GM21619 (cell line): ENCODE results near the gene TSHZ3.

Source experiments
- ATAC-seq: cut with Tn5 transposase; IDR thresholded peaks from one replicate; pipeline ENCODE4 v1.9.1; 2021; ENCODE audit not compliant: unreplicated experiment

TSHZ3 gene

GRCh38 chr19:31349160-31349881 lies at the start of gene TSHZ3:
Gene TSHZ3 (minus strand): TSS chr19:31349436. CDS start chr19:31349219, 217 bp downstream.
- ATAC-seq, result no peak

GRCh38 chr19:31397308-31397707 lies 48.1 kb upstream of the TSHZ3 start:
- no peak for ATAC-seq

GRCh38 chr19:31392464-31392863 lies 43.2 kb upstream of the TSHZ3 start:
- ATAC-seq, result no peak

DNA sequence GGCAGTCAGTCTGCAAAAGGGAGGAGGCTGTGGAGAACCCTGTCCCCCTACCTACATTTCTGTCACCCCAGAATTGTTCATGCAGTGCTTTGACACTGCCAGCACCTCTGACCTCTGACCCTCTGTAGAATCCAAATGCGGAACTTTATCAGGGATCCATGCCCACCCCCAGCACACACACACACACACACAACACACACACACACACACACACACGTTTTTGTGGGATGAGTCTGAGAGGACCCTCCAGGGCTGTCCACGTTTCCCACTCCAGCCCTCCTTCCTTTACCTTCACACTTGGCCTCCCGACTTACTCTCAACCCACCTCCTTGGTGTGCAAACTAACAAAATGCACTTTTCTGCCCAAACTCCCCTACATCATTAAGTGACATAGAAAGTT lies 42.3 kb upstream of the TSHZ3 start:
- no peak for ATAC-seq

GRCh38 chr19:31390711-31391110 lies 41.5 kb upstream of the TSHZ3 start:
- no peak for ATAC-seq

DNA sequence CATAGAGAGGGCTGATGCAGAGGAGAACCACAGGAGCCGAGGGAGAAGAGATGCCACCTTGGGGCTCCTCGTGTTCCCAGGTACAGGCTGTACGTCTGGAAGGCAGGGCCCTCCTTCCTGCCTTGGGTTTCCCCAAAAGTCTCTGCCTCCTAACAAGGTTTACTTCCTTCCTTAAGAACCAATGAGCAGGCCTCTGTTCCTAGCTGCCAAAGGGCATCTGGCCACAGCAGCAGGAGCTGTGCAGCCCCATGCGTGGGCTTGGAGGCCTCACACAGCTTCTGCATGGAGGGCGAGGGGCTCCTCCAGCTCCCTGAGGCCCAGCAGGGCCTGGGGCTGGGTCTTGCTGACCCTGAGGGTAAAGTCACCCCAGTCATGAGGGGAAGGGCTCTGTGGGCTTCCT lies 40.6 kb upstream of the TSHZ3 start:
- no peak for ATAC-seq

GRCh38 chr19:31387717-31388301 lies 38.6 kb upstream of the TSHZ3 start:
- ATAC-seq, result no peak

DNA sequence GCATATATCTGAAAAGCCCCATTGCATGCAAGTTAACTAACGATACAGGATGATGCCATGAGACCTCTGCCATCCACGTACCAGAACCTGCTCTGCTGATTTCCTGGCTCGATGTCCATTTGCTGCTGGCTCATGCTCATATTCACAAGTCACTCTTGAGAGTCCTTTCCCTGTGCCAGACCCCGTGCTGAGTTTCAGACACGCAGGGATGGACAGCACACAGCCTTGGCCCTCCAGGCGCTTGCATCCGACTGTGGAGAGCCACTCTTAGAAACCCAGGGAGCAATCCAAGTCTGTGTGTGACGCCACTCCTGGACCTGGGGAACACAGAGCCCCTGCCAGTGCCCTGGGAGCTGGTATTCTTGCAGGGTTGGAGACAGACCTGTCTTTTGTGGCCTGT lies 37.6 kb upstream of the TSHZ3 start:
- no peak for ATAC-seq

DNA sequence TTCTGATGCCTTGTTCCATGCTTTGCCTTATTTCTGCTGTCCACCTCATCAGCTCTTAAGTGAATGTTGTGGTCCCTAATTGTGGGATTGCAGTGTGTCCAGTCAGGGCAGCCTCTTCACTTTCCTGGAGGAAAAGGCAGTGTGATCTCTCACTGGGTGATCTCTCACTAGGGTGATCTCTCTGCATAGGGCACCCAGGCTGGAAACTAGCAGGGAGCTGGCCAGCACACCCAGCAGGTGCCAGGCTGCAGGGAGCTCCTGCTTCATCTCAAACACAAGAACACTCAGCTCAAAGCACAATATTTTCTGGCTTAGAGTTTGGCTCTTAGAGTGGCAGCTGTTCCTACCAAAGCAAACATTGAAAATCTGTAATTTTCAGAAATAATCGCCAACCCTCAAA lies 36.5 kb upstream of the TSHZ3 start:
- no peak for ATAC-seq

GRCh38 chr19:31383553-31383952 lies 34.3 kb upstream of the TSHZ3 start:
- no peak for ATAC-seq

DNA sequence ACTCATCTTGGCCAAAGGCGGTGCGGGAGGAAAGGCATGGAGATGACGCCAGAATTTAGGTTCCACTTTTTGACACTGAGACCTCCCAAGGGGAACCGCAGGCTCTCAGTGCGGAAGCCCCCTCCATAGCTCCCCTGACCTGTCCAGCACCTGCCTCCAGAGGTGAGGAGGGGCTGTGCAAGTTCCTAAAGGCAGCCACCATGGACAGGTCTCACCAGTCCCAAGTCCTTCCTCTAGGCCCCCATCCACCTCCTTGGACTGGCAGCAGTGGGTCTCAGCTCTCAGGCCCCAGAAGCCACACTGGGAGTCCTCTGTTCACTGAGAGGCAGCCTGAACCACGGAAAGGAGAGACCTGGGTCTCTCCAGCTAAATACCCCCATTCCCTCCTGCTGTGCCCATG lies 31.6 kb upstream of the TSHZ3 start:
- no peak for ATAC-seq

DNA sequence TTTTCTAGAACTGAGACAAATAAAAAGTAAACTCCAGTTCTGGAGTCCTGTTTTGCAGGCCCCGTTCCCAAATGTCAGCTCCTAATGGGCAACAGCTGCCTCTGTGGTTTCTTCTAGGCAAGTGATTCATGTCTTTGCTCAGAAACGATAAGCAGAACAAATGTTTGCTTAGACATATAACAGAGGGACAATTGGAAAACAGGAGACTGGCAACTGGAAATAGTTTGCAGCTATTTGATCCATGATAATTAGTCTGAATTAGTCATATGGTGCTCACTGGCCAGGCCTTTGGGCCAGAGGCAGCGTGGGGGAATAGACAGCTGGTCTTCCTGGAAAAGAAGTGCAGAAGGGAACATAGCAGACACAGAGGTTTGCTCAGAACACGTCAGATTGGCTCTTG lies 29.2 kb upstream of the TSHZ3 start:
- ATAC-seq, result no peak

- no peak for ATAC-seq
Observed at GRCh38 chr19:31377736-31378135, 28.5 kb upstream of the TSHZ3 start.

DNA sequence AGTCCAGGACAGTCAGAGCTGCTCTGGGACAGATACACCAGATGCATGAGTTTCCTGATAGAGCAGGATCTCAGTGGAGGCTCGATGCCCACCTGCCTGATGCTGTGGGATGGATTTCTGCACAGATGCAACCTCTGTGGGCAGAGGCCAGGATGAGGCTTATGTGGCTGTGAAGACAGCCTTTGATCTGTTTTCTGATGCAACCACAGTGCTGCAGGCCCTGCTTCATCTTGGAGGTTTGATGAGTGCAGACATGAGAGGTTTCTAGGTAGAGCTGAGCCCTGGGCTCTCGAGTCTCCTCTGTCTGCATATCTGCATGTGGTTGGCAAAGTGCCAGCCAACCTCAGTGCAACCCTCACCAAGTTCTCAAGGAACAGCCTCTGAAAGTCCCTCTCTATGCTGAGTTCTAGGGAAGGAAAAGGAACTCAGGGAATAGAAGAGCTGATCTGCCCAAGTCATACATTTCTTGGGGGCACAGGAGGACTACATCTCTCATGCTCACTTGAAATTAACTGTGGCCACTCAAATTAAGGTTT lies 23.1 kb upstream of the TSHZ3 start:
- no peak for ATAC-seq

- no peak for ATAC-seq
Observed at GRCh38 chr19:31370216-31370615, 21.0 kb upstream of the TSHZ3 start.

DNA sequence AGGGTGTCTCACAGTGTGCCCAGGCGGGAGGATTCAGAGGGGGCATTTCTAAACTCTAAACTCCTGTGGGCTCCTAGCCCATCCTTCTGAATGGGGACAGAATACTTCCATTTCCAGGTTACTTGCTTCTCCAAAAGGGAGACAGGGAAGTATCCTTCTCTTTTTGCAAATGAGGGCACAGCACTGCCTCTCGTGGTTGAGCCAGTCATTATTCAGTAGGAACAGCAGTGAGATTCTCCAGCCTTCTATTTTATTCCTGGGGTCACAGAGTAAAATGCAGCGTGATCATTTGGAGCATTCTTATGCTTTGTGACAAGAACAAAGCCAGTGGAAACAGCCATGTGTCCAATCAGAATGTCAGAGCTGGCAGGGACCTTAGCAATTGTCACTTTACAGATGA lies 15.7 kb upstream of the TSHZ3 start:
- no peak for ATAC-seq

GRCh38 chr19:31361728-31362127 lies 12.5 kb upstream of the TSHZ3 start:
- no peak for ATAC-seq

DNA sequence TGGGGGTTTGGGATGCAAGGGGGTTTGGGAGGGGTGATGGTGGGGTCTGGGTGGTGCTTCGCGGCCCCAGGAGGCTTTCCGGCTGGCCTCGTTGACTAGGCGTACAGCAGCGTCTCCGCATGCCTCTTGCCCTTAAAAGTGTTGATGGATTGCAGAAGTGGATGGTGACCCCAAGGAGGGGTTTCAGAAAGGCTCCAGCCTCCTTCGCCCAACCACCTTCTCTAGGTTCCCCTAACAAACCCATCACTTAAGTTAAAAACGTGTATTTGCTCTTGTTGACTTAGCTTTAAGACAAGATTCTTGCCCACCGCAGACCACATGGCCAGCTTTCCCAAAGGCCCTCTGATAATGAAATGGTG lies 8.1 kb upstream of the TSHZ3 start:
- no peak for ATAC-seq

DNA sequence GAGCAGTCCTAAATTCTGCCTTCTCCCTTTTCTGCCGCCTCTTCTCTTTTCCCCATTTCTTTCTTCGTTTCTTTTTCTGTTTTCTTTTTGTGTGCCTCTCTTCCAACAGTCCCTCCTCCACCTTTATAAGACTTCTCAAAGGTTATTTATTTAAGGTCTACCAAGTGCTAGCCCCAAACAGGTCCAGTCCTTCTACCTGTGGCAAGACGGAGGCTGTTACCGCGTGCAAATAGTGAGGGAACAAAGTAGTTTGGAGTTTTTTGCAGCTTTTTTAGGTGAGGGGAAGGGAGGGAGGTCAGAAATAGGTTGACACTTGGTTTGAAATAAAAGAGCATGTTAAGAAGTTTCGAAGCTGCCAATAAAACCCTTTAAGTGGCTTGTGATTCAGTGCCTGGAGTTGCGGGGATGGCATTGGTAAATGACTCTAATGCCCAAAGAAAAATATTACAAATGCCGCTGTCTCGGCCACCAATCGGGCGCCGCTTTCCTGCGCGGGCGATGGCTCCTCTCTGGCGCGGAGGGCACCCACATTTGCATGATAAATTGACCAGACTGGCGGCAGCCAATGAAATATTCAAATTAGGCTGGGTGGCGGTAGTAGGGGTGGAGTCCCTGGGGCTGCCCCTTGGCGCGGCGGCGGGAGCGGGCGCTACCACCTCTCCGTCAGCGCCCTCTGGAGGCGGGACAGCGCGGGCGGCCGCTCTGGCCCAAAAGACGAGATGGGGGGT lies 7.5 kb upstream of the TSHZ3 start:
- no peak for ATAC-seq

GRCh38 chr19:31355665-31356289 lies 6.5 kb upstream of the TSHZ3 start:
- ATAC-seq, result no peak

GRCh38 chr19:31354799-31355664 lies 5.8 kb upstream of the TSHZ3 start:
- ATAC-seq, result no peak
